ENCODE measurements around the gene AMER2. TPM values are rescaled to one million over a fixed set of nuclear protein-coding genes. Genes with fewer than 3 reads are reported as not detected.

The AMER2 gene
- total RNA-seq, 1 donor from 2014 or later, result 0.60 TPM

DNA sequence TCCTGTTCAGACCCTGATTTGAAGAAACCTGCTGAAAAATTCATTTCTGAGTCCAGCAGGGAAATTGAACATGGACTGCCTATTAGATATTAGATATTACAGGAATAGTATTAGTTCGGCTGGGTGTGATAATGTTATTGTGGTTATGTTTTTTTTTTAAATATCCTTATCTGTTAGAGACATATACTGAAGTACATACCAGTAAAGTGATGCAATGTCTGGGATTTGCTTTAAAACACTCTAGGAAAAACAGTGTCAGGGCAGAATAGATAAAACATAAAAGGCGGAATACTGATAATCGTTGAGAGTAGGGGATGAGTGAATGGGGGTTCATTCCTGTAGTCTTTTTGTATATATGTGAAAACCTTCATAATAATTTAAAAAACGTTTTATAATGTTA is 28.7 kb upstream of the AMER2 start:
- Mint-ChIP-seq H3K36me3 (no peaks in the 10 kb centered on the region), H3K9me3 (peaks cover 5% of the 10 kb centered on the region), H3K27ac (peak overlapping the region; percentile 19), H3K4me3 (no peak overlapping the region), H3K4me1 (peaks cover 10% of the 10 kb centered on the region), H3K27me3 (ENCODE audit: low read depth) (peaks cover 2% of the 10 kb centered on the region)
- TF ChIP-seq, protein P1, sequence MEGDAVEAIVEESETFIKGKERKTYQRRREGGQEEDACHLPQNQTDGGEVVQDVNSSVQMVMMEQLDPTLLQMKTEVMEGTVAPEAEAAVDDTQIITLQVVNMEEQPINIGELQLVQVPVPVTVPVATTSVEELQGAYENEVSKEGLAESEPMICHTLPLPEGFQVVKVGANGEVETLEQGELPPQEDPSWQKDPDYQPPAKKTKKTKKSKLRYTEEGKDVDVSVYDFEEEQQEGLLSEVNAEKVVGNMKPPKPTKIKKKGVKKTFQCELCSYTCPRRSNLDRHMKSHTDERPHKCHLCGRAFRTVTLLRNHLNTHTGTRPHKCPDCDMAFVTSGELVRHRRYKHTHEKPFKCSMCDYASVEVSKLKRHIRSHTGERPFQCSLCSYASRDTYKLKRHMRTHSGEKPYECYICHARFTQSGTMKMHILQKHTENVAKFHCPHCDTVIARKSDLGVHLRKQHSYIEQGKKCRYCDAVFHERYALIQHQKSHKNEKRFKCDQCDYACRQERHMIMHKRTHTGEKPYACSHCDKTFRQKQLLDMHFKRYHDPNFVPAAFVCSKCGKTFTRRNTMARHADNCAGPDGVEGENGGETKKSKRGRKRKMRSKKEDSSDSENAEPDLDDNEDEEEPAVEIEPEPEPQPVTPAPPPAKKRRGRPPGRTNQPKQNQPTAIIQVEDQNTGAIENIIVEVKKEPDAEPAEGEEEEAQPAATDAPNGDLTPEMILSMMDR (IDR thresholded peaks at IDR 0.05; ENCODE audit: unreplicated experiment), result no peak
- no peak for DNase-seq (ENCODE audit: low spot score in 2 of 2, unreplicated experiment in 2 of 2)

DNA sequence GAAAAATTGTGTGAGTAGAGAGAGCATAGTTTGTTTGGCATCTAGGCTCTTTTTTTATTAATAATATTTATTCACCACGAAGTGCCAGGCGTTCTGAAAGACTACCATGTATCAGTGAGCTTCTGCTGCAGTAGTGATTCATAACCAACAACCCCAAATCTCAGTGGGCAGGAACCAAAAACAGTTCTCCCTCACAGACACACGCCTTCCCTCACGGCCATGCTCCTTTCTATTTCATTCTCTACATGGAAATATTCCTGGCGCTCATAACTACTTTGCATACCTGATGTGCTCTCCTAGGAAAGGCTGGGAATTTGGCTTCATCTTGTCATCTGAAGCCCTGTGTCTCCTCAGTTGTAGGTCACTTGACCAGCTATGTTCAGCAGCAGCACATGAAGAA is 26.6 kb upstream of the AMER2 start:
- H3K9me3 Mint-ChIP-seq, result peaks cover 13% of the 10 kb centered on the region
- no peak overlapping the region for H3K27ac Mint-ChIP-seq
- peaks cover 2% of the 10 kb centered on the region for H3K27me3 Mint-ChIP-seq (ENCODE audit: low read depth)
- H3K4me3 Mint-ChIP-seq, result no peak overlapping the region
- H3K4me1 Mint-ChIP-seq, result peaks cover 10% of the 10 kb centered on the region
- TF ChIP-seq, protein P1 (IDR thresholded peaks at IDR 0.05; ENCODE audit: unreplicated experiment), result no peak
- DNase-seq (ENCODE audit: low spot score in 2 of 2, unreplicated experiment in 2 of 2), result no peak
- no peaks in the 10 kb centered on the region for H3K36me3 Mint-ChIP-seq

DNA sequence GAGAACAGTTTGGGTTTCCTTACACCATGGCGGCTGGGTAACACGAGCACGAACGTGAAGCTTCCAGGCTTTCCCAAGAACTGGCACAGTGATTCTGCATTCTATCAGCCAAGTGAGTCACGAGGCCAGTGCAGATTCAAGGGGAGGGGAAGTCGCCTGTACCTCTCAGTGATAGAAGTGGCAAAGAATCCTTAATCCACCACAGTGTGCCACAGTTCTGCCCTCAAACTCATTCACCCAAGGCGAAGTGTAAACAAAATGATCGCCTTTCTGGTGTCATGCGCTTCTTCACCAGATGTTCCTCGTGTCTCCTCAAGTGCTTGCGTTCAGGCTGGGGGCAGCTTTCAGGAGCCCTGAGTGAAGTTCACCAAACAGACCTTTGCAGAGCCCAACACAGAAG is 24.9 kb upstream of the AMER2 start:
- Mint-ChIP-seq H3K27ac (no peak overlapping the region), H3K9me3 (peaks cover 11% of the 10 kb centered on the region), H3K36me3 (no peaks in the 10 kb centered on the region), H3K4me3 (no peak overlapping the region), H3K27me3 (ENCODE audit: low read depth) (peaks cover 8% of the 10 kb centered on the region), H3K4me1 (peaks cover 6% of the 10 kb centered on the region)
- TF ChIP-seq, protein P1 (IDR thresholded peaks at IDR 0.05; ENCODE audit: unreplicated experiment), result no peak
- DNase-seq (ENCODE audit: low spot score in 2 of 2, unreplicated experiment in 2 of 2), result no peak

DNA sequence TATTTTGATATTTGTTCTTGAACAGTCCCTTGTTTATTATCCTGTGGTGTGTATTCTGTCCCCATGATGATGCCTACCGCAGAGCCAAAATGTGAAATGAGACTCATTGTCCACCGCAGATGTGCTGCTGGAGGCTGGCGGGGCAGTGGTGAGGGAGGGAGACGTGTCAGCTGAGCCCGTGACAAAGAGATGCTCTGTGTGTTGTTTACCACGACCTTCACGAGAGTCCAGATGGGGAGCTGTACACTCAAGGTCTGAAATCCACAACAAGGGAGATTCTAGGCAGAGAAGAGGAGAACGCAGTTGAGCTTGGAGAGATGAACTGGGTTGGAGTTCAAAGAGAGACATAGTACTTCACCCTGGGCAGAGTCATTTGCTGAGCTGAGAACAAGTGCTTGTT is 20.8 kb upstream of the AMER2 start:
- Mint-ChIP-seq H3K9me3 (peaks cover 8% of the 10 kb centered on the region), H3K36me3 (no peaks in the 10 kb centered on the region), H3K27me3 (ENCODE audit: low read depth) (peaks cover 18% of the 10 kb centered on the region), H3K27ac (no peak overlapping the region), H3K4me3 (no peak overlapping the region), H3K4me1 (peaks cover 6% of the 10 kb centered on the region)
- TF ChIP-seq, protein P1 (IDR thresholded peaks at IDR 0.05; ENCODE audit: unreplicated experiment), result no peak
- DNase-seq (ENCODE audit: low spot score in 2 of 2, unreplicated experiment in 2 of 2), result no peak

DNA sequence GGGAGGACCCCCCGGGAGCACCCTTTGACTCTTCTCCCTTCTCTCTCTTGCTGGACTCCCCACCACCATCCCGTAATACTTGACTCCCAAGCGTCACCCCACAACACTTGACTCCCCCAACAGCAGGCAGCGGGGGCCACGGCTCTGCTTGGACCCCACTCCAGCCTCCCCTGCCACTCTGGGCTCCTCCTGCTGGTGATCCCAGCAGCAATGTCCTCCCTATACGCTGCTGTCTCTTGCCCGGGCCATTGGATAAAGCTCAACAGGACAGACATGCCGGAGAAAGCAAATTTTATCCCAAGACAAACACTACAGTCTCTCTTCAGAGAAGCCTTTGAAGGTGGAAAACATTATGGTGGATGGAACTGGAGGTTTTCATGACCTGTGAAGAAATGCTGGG is 20.4 kb upstream of the AMER2 start:
- peaks cover 19% of the 10 kb centered on the region for H3K27me3 Mint-ChIP-seq (ENCODE audit: low read depth)
- no peaks in the 10 kb centered on the region for H3K36me3 Mint-ChIP-seq
- TF ChIP-seq, protein P1 (IDR thresholded peaks at IDR 0.05; ENCODE audit: unreplicated experiment), result no peak
- no peak for DNase-seq (ENCODE audit: low spot score in 2 of 2, unreplicated experiment in 2 of 2)
- no peak overlapping the region for H3K4me3 Mint-ChIP-seq
- H3K27ac Mint-ChIP-seq, result no peak overlapping the region
- H3K9me3 Mint-ChIP-seq, result peaks cover 8% of the 10 kb centered on the region
- H3K4me1 Mint-ChIP-seq, result peaks cover 6% of the 10 kb centered on the region

DNA sequence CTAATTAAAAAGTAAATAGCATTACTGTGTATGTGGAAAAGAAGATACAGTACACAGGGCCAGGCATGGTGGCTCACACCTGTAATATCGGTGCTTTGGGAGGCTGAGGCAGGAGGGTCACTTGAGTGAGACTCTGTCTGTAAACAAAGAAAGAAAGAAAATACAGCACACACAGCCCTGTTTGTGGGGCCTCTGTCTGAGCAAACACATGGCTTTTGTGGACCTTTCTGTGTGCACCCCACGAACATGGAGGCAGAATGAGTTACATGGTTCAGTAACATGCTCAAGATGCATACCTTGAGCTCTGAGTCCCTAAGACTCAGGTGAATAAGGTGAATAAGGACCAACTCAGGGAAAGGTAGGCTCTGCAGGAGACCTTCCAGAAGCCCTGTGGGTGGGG is 20.0 kb upstream of the AMER2 start:
- TF ChIP-seq, protein P1 (IDR thresholded peaks at IDR 0.05; ENCODE audit: unreplicated experiment), result no peak
- Mint-ChIP-seq H3K4me1 (peaks cover 6% of the 10 kb centered on the region), H3K36me3 (no peaks in the 10 kb centered on the region), H3K4me3 (no peak overlapping the region), H3K27ac (no peak overlapping the region), H3K9me3 (peaks cover 8% of the 10 kb centered on the region), H3K27me3 (ENCODE audit: low read depth) (peaks cover 19% of the 10 kb centered on the region)
- DNase-seq (ENCODE audit: low spot score in 2 of 2, unreplicated experiment in 2 of 2), result no peak
